PC-9 (cell line): ENCODE data around the gene DPH5. TPM values are rescaled to one million over a fixed set of nuclear protein-coding genes. Genes with fewer than 3 reads are reported as not detected.

ENCODE experiments used
- BruUV-seq: library from RNA; stranded (reverse); fragments of 400-500 nt; replicated peaks from 2 replicates; lab custom pipeline; 2021; lab: Mats Ljungman, UMichigan
- CTCF ChIA-PET: fragments of 300-600 bp; sonication (Branson Sonifier 250); formaldehyde crosslinking; loops from one replicate; lab custom pipeline; 2022; ENCODE audit warnings: antibody characterized with exemption; lab: Charles Lee
- POLR2A ChIA-PET: fragments of 300-600 bp; sonication (Branson Sonifier 250); formaldehyde crosslinking; loops from one replicate; lab custom pipeline; 2022; ENCODE audit warnings: antibody characterized with exemption; ENCODE audit not compliant: unreplicated experiment; lab: Charles Lee
- DNase-seq, 2 experiments: peaks; one replicate each; pipeline versions ENCODE4 v3.0.0 to v3.0.0-alpha.2; 2015 to 2022; ENCODE audit warnings: mixed read lengths in 1 of 2
- H2AFZ ChIP-seq: fragments of 200-600 bp; sonication (generic); 2 replicates; pipeline ENCODE4 v1.8.1; 2017; ENCODE audit warnings: antibody characterized with exemption
- H3F3A ChIP-seq: fragments of 200-600 bp; sonication (generic); 2 replicates; pipeline ENCODE4 v1.8.1; 2017; ENCODE audit warnings: antibody characterized with exemption, mild to moderate bottlenecking, low read depth; ENCODE audit not compliant: insufficient read depth
- H3K27ac ChIP-seq: fragments of 200-600 bp; sonication (generic); 2 replicates; pipeline ENCODE4 v1.6.1; 2016; ENCODE audit warnings: mixed run types
- H3K27me3 ChIP-seq: fragments of 200-600 bp; sonication (generic); 2 replicates; pipeline ENCODE4 v1.6.1; 2016; ENCODE audit warnings: low read depth, mixed run types; ENCODE audit not compliant: insufficient read depth
- H3K36me3 ChIP-seq: fragments of 200-600 bp; sonication (generic); 2 replicates; pipeline ENCODE4 v1.6.1; 2016; ENCODE audit warnings: low read depth, mixed run types
- H3K4me1 ChIP-seq: fragments of 200-600 bp; sonication (generic); replicated peaks from 2 replicates; pipeline ENCODE4 v1.6.1; 2016; ENCODE audit warnings: mixed run types; ENCODE audit not compliant: insufficient read depth
- H3K4me2 ChIP-seq: fragments of 200-600 bp; sonication (generic); 2 replicates; pipeline ENCODE4 v1.6.1; 2017; ENCODE audit warnings: mixed run types
- H3K4me3 ChIP-seq: fragments of 200-600 bp; sonication (generic); 2 replicates; pipeline ENCODE4 v1.6.1; 2016; ENCODE audit warnings: mixed run types
- H3K79me2 ChIP-seq: fragments of 200-600 bp; sonication (generic); 2 replicates; pipeline ENCODE4 v1.6.1; 2017; ENCODE audit warnings: low read depth, mixed run types
- H3K9me2 ChIP-seq: fragments of 200-600 bp; sonication (generic); 2 replicates; pipeline ENCODE4 v1.8.1; 2017; ENCODE audit warnings: mild to moderate bottlenecking; ENCODE audit not compliant: insufficient read depth
- H3K9me3 ChIP-seq: fragments of 200-600 bp; sonication (generic); 2 replicates; pipeline ENCODE4 v1.8.1; 2016; ENCODE audit warnings: low read depth; ENCODE audit not compliant: insufficient read depth
- H4K20me1 ChIP-seq: fragments of 200-600 bp; sonication (generic); 2 replicates; pipeline ENCODE4 v1.8.1; 2017; ENCODE audit not compliant: insufficient read depth
- EZH2 ChIP-seq: fragments of 200-600 bp; sonication (generic); IDR thresholded peaks from 2 replicates; pipeline ENCODE4 v1.8.0; 2017; ENCODE audit warnings: antibody characterized with exemption, low read depth
- intact Hi-C: fragments of 100-400 bp; cut with micrococcal nuclease; formaldehyde crosslinking; loops from one replicate; pipeline ENCODE4 v1.10.0; 2022; ENCODE audit not compliant: unreplicated experiment
- total RNA-seq: library from RNA; stranded (reverse); gene quantifications from 2 replicates; pipeline ENCODE4 v1.2.3, GENCODE V29; 2021
- TF ChIP-seq, protein P1 (sequence below): fragments of 200-600 bp; sonication (generic); conservative IDR thresholded peaks from 2 replicates; pipeline ENCODE4 v1.6.1; 2017; ENCODE audit warnings: mixed run types, antibody characterized with exemption, mild to moderate bottlenecking, moderate library complexity

The DPH5 gene
- total RNA-seq, 1 experiment from 2014 or later: 39.4 TPM

DNA sequence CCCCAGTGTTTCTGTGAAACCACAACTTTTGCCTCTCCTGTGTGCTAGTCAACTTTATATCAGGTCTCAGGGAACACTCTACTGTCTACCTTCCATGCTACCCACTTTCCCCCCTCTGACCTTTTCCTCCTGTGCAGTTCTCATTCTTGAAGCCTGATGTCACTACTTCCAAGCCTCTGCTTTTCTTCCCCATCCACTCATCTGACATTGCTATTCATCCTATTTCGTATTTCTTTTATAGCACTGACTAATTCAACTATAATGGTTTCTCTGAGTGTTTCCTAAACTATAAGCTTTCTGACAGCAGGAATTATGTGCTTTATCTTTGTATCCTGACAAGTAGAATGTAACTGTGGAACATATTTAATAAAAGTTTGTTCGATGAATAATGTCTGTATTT is 18.2 kb upstream of the DPH5 start:
- Histone ChIP-seq H3K9me2 (no peaks in the 10 kb centered on the region), H3K9me3 (peaks cover 18% of the 10 kb centered on the region), H3K4me3 (no peak overlapping the region), H4K20me1 (no peaks in the 10 kb centered on the region), H2AFZ (no peak overlapping the region), H3K4me1 (no peaks in the 10 kb centered on the region), H3K27ac (no peak overlapping the region), H3K36me3 (peaks cover 23% of the 10 kb centered on the region), H3K4me2 (no peak overlapping the region), H3K27me3 (no peaks in the 10 kb centered on the region), H3K79me2 (no peaks in the 10 kb centered on the region), H3F3A (no peaks in the 10 kb centered on the region)
- ChIA-PET CTCF (no interaction called here), POLR2A (no interaction called here)
- no TSS peak for BruUV-seq
- TF ChIP-seq, protein P1, sequence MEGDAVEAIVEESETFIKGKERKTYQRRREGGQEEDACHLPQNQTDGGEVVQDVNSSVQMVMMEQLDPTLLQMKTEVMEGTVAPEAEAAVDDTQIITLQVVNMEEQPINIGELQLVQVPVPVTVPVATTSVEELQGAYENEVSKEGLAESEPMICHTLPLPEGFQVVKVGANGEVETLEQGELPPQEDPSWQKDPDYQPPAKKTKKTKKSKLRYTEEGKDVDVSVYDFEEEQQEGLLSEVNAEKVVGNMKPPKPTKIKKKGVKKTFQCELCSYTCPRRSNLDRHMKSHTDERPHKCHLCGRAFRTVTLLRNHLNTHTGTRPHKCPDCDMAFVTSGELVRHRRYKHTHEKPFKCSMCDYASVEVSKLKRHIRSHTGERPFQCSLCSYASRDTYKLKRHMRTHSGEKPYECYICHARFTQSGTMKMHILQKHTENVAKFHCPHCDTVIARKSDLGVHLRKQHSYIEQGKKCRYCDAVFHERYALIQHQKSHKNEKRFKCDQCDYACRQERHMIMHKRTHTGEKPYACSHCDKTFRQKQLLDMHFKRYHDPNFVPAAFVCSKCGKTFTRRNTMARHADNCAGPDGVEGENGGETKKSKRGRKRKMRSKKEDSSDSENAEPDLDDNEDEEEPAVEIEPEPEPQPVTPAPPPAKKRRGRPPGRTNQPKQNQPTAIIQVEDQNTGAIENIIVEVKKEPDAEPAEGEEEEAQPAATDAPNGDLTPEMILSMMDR: no peak
- no peak for DNase-seq
- intact Hi-C loops: no loop called here

GRCh38 chr1:101041300-101041699 is 15.7 kb upstream of the DPH5 start:
- no peak for DNase-seq
- Histone ChIP-seq H3K4me1 (no peaks in the 10 kb centered on the region), H3F3A (no peaks in the 10 kb centered on the region), H3K9me2 (no peaks in the 10 kb centered on the region), H3K4me2 (no peak overlapping the region), H3K9me3 (peaks cover 18% of the 10 kb centered on the region), H3K4me3 (no peak overlapping the region), H4K20me1 (no peaks in the 10 kb centered on the region), H3K27ac (no peak overlapping the region), H2AFZ (no peak overlapping the region), H3K36me3 (peaks cover 26% of the 10 kb centered on the region), H3K79me2 (no peaks in the 10 kb centered on the region), H3K27me3 (no peaks in the 10 kb centered on the region)
- ChIA-PET POLR2A (no interaction called here), CTCF (no interaction called here)
- BruUV-seq: no TSS peak
- intact Hi-C loops: no loop called here
- TF ChIP-seq, protein P1: no peak
- TF ChIP-seq EZH2: no peak

- H3K27ac ChIP-seq: no peak overlapping the region
- peaks cover 18% of the 10 kb centered on the region for H3K9me3 ChIP-seq
- no TSS peak for BruUV-seq
- H3K27me3 ChIP-seq: no peaks in the 10 kb centered on the region
- no peaks in the 10 kb centered on the region for H4K20me1 ChIP-seq
- no peaks in the 10 kb centered on the region for H3K9me2 ChIP-seq
- no peaks in the 10 kb centered on the region for H3K4me1 ChIP-seq
- intact Hi-C loops: no loop called here
- H3K36me3 ChIP-seq: peaks cover 26% of the 10 kb centered on the region
- DNase-seq: no peak
- no peak for TF ChIP-seq EZH2
- TF ChIP-seq, protein P1: no peak
- ChIA-PET CTCF (no interaction called here), POLR2A (no interaction called here)
- H3K4me3 ChIP-seq: no peak overlapping the region
- no peak overlapping the region for H3K4me2 ChIP-seq
- H2AFZ ChIP-seq: no peak overlapping the region
- no peaks in the 10 kb centered on the region for H3K79me2 ChIP-seq
- no peaks in the 10 kb centered on the region for H3F3A ChIP-seq
Measured at GRCh38 chr1:101040666-101041065, 15.1 kb upstream of the DPH5 start.
